Activated B cell treated with CpG ODN at 0.5 μM for 24 hours (primary cell): ENCODE data around the gene MAZ. TPM values are rescaled to one million over a fixed set of nuclear protein-coding genes. Genes with fewer than 3 reads are reported as not detected.
"Not testable (repeated sequence)": the region's sequence is repeated elsewhere in the genome, so short reads cannot be mapped to it uniquely, and the experiment has no call there.

Source experiments
- ATAC-seq: fragments of 200-7000 bp; cut with Tn5 transposase; one replicate; pipeline ENCODE4 v1.10.0; 2021; ENCODE audit warnings: low read depth, mild to moderate bottlenecking, moderate library complexity
- CTCF ChIA-PET: fragments of 350-600 bp; sonication (Branson Sonifier 250); formaldehyde crosslinking; loops from one replicate; lab custom pipeline; 2021; ENCODE audit warnings: antibody characterized with exemption; lab: Charles Lee
- POLR2A ChIA-PET: fragments of 350-600 bp; sonication (Branson Sonifier 250); formaldehyde crosslinking; loops from one replicate; lab custom pipeline; 2021; ENCODE audit warnings: antibody characterized with exemption; lab: Charles Lee
- DNase-seq: peaks from one replicate; pipeline ENCODE4 v3.0.0; 2022
- H3K27ac Mint-ChIP-seq: one replicate; pipeline ENCODE4 v1.8.0; 2020; ENCODE audit warnings: mixed read lengths
- H3K27me3 Mint-ChIP-seq: one replicate; pipeline ENCODE4 v1.8.0; 2021; ENCODE audit warnings: mixed read lengths
- H3K36me3 Mint-ChIP-seq: one replicate; pipeline ENCODE4 v1.8.0; 2021; ENCODE audit warnings: low read depth, mixed read lengths
- H3K4me1 Mint-ChIP-seq: one replicate; pipeline ENCODE4 v1.8.0; 2021; ENCODE audit warnings: mixed read lengths
- H3K4me3 Mint-ChIP-seq: one replicate; pipeline ENCODE4 v1.8.0; 2020; ENCODE audit warnings: mild to moderate bottlenecking, mixed read lengths
- H3K9me3 Mint-ChIP-seq: one replicate; pipeline ENCODE4 v1.8.0; 2020; ENCODE audit warnings: mixed read lengths
- intact Hi-C: fragments of 100-400 bp; cut with micrococcal nuclease; formaldehyde crosslinking; loops from one replicate; pipeline ENCODE4 v1.15.1; 2024
- total RNA-seq: library from RNA; stranded (reverse); gene quantifications from 2 replicates; pipeline ENCODE4 v1.2.3, GENCODE V29; 2022
- TF ChIP-seq, protein P1 (sequence below): fragments of 200-600 bp; IDR thresholded peaks from one replicate; pipeline ENCODE4 v1.8.0; 2022; ENCODE audit warnings: antibody characterized with exemption, mild to moderate bottlenecking

The MAZ gene
- 172 and 187 TPM in 2 replicates for total RNA-seq

DNA sequence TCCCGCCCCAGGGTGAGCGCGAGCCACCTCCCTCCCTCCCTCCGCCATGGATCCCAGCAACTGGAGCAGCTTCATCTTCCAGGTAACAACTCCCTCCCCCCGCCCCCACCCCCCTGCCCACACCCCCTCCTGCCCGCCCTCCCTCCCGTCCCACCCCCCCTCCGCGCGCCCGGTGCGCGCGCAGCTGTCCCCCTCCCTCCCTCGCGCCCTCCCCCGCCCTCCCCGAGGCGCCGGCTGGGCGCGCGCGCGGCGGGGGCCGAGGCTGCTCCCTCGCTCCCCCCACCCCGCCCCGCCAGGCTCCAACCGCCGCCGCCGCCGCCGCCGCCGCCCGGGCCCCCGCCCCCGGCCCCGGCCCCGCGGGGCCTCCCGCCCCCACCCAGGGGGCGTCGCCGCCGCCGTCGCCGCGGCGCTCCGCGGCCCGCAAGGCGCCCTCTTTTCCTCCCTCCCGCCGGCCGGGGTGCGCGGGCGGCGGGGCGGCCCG is at the start of gene MAZ:
MAZ (plus strand) TSS at position 431 of the 481 bp plus-strand sequence. CDS start 173 bp downstream, outside the sequence.
- CTCF ChIA-PET, result interaction anchor here (2.8 kb wide), 1 partner anchor 105 kb away, joined by 12 read pairs; no protein-coding TSS in a partner anchor
- intact Hi-C loops, result loop anchor here (2.0 kb wide), 1 partner anchor 15 kb away; the partner anchor contains the start of gene MVP
- Mint-ChIP-seq H3K9me3 (no peaks in the 10 kb centered on the region), H3K4me1 (peaks cover 51% of the 10 kb centered on the region), H3K36me3 (peaks cover 31% of the 10 kb centered on the region), H3K27me3 (no peaks in the 10 kb centered on the region), H3K27ac (peak within 1 kb of the TSS; percentile 100), H3K4me3 (peak within 1 kb of the TSS; percentile 100)
- DNase-seq (peak; percentile 66), ATAC-seq (peak; percentile 12)
- TF ChIP-seq, protein P1, sequence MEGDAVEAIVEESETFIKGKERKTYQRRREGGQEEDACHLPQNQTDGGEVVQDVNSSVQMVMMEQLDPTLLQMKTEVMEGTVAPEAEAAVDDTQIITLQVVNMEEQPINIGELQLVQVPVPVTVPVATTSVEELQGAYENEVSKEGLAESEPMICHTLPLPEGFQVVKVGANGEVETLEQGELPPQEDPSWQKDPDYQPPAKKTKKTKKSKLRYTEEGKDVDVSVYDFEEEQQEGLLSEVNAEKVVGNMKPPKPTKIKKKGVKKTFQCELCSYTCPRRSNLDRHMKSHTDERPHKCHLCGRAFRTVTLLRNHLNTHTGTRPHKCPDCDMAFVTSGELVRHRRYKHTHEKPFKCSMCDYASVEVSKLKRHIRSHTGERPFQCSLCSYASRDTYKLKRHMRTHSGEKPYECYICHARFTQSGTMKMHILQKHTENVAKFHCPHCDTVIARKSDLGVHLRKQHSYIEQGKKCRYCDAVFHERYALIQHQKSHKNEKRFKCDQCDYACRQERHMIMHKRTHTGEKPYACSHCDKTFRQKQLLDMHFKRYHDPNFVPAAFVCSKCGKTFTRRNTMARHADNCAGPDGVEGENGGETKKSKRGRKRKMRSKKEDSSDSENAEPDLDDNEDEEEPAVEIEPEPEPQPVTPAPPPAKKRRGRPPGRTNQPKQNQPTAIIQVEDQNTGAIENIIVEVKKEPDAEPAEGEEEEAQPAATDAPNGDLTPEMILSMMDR, result no peak
- POLR2A ChIA-PET, result interaction anchor here (0.5 to 5.5 kb wide), 18 partner anchors 10 to 1314 kb away, joined by 3 to 147 read pairs (median 4); partner anchors contain the start of genes ALDOA, KCTD13, KIF22 and MVP

GRCh38 chr16:29756654-29757053 is 49.7 kb upstream of the MAZ start:
- Mint-ChIP-seq H3K27ac (no peak overlapping the region), H3K36me3 (no peaks in the 10 kb centered on the region), H3K4me1 (peaks cover 27% of the 10 kb centered on the region), H3K27me3 (no peaks in the 10 kb centered on the region), H3K4me3 (no peak overlapping the region), H3K9me3 (no peaks in the 10 kb centered on the region)
- intact Hi-C loops, result no loop called here
- CTCF ChIA-PET, result interaction anchor here (1.5 kb wide), 1 partner anchor 31 kb away, joined by 3 read pairs; no protein-coding TSS in a partner anchor
- DNase-seq (no peak), ATAC-seq (no peak)
- POLR2A ChIA-PET, result interaction anchor here (0.6 to 1.5 kb wide), 3 partner anchors 11 to 54 kb away, joined by 3 to 5 read pairs (median 4); no protein-coding TSS in a partner anchor
- TF ChIP-seq, protein P1, result no peak

GRCh38 chr16:29757086-29757485 is 49.2 kb upstream of the MAZ start:
- H3K36me3 Mint-ChIP-seq, H3K27me3 Mint-ChIP-seq, H3K4me3 Mint-ChIP-seq, H3K9me3 Mint-ChIP-seq, ATAC-seq, intact Hi-C loops, H3K27ac Mint-ChIP-seq, DNase-seq: not testable (repeated sequence)
- ChIA-PET POLR2A (interaction anchor here (0.6 to 1.5 kb wide), 3 partner anchors 12 to 55 kb away, joined by 3 to 5 read pairs (median 4); no protein-coding TSS in a partner anchor), CTCF (interaction anchor here (1.5 kb wide), 1 partner anchor 30 kb away, joined by 3 read pairs; no protein-coding TSS in a partner anchor)
- H3K4me1 Mint-ChIP-seq, result peaks cover 27% of the 10 kb centered on the region

DNA sequence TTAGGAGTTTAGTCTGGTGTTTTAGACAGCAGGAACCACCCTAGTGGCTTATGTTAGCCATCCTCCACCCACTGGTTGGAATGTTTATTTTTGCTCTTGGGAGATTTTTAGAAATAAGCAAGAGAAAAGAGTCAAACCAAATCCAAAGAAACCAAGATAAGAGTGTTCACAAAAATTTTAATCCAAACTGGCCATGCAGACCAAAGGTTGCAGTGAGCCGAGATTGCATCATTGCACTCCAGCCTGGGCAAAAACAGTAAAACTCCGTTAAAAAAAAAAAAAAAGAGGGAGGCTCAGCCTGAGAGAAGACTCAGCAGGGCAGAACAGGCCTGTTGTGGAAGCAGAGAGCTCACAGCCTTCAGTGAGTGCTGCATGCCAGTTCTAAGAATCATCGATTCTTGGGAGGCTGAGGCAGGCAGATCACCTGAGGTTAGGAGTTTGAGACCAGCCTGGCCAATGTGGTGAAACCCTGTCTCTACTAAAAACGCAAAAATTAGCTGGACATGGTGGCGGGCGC is 48.3 kb upstream of the MAZ start:
- Mint-ChIP-seq H3K27ac (no peak overlapping the region), H3K4me3 (no peak overlapping the region), H3K36me3 (no peaks in the 10 kb centered on the region), H3K4me1 (peaks cover 27% of the 10 kb centered on the region), H3K9me3 (no peaks in the 10 kb centered on the region), H3K27me3 (no peaks in the 10 kb centered on the region)
- ChIA-PET CTCF (interaction anchor here (1.2 to 1.3 kb wide), 2 partner anchors 46 to 57 kb away, joined by 3 read pairs; no protein-coding TSS in a partner anchor), POLR2A (no interaction called here)
- ATAC-seq (no peak), DNase-seq (no peak)
- TF ChIP-seq, protein P1, result no peak
- intact Hi-C loops, result no loop called here

DNA sequence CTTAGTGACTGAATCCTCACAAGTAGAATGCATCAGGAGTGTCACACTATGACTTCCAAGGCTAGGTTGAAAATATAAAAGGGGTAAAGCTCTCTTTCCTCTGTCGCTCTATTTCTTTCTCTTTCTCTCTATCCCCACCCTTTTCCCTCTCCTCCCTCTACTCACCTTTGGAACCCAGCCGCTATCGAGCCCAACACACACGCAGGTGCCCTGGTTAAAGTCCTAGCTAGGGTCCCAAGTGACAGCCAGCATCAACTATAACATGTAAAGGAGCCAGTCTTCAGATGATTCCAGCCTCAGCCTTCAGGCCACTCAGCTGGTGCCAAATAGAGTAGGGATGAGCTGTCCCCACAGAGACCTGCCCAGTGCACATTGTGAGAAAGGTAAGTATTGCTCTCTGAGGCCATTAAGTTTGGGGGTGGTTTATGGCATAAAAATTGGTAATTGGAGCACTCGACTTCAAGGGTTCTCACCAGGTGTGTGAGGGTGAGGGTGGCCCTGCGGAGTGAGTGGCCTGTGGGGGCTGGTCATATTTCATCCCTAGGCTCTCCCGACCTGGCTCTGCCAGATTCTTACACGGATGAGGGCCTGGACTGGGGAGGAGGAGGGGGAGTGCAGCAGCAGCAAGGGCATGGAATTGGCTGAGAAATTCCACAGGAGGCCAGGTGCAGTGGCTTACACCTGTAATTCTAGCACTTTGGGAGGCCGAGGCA is 45.6 kb upstream of the MAZ start:
- no peak overlapping the region for H3K27ac Mint-ChIP-seq
- intact Hi-C loops, result no loop called here
- POLR2A ChIA-PET, result interaction anchor here (0.6 kb wide), 1 partner anchor 541 kb away, joined by 3 read pairs; no protein-coding TSS in a partner anchor
- no peak overlapping the region for H3K4me3 Mint-ChIP-seq
- peaks cover 14% of the 10 kb centered on the region for H3K4me1 Mint-ChIP-seq
- no peaks in the 10 kb centered on the region for H3K9me3 Mint-ChIP-seq
- TF ChIP-seq, protein P1, result no peak
- H3K36me3 Mint-ChIP-seq, result no peaks in the 10 kb centered on the region
- H3K27me3 Mint-ChIP-seq, result no peaks in the 10 kb centered on the region
- CTCF ChIA-PET, result no interaction called here
- no peak for ATAC-seq
- no peak for DNase-seq

- DNase-seq, CTCF ChIA-PET, H3K4me3 Mint-ChIP-seq, H3K36me3 Mint-ChIP-seq, intact Hi-C loops, ATAC-seq, H3K27me3 Mint-ChIP-seq, H3K9me3 Mint-ChIP-seq, H3K27ac Mint-ChIP-seq: not testable (repeated sequence)
- H3K4me1 Mint-ChIP-seq, result peaks cover 11% of the 10 kb centered on the region
- POLR2A ChIA-PET, result interaction anchor here (0.6 kb wide), 1 partner anchor 541 kb away, joined by 3 read pairs; no protein-coding TSS in a partner anchor
Measured at GRCh38 chr16:29761280-29761651, 45.1 kb upstream of the MAZ start.
